Psoas muscle (tissue), 8 donors: ENCODE results near the gene PDLIM1. TPM values are rescaled to one million over a fixed set of nuclear protein-coding genes. Genes with fewer than 3 reads are reported as not detected.
A peak's percentile ranks its signal among the peaks of the same experiment; 100 is the strongest.

Experiments used
- ATAC-seq, 4 donors: fragments of 200-7000 bp; cut with Tn5 transposase; one replicate each; pipeline ENCODE4 v1.9.1; 2020; ENCODE audit warnings: moderate library complexity in 3 of 4, mild to moderate bottlenecking in 2 of 4
- DNase-seq, 2 donors: peaks; one replicate each; pipeline ENCODE4 v3.0.0-alpha.2; 2020
- H3K27ac ChIP-seq: fragments of 200-600 bp; one replicate; pipeline ENCODE4 v1.8.0; 2022
- H3K27me3 ChIP-seq, 3 donors: fragments of 200-600 bp in 1 of 3; one replicate each; pipeline versions ENCODE4 v1.6.1 to v1.8.0; 2013 to 2022; ENCODE audit warnings: low read length in 2 of 3, mild to moderate bottlenecking in 2 of 3, moderate library complexity in 1 of 3; ENCODE audit not compliant: insufficient read depth in 3 of 3
- H3K36me3 ChIP-seq, 2 donors: fragments of 200-600 bp in 1 of 2; one replicate each; pipeline versions ENCODE4 v1.6.1 to v1.8.0; 2013 to 2022; ENCODE audit warnings: low read depth in 1 of 2, mild to moderate bottlenecking in 1 of 2, moderate library complexity in 1 of 2; ENCODE audit not compliant: insufficient read depth in 1 of 2
- H3K4me1 ChIP-seq: fragments of 200-600 bp; one replicate; pipeline ENCODE4 v1.8.0; 2022
- H3K4me3 ChIP-seq: fragments of 200-600 bp; one replicate; pipeline ENCODE4 v1.8.0; 2022; ENCODE audit warnings: mild to moderate bottlenecking
- H3K9me3 ChIP-seq: fragments of 200-600 bp; one replicate; pipeline ENCODE4 v1.8.0; 2022
- WGBS, 3 donors: extraction: QIAGEN DNeasy Blood & Tissue Kit; methylation state at CpG; one replicate each; pipeline versions ENCODE4 v1.1.6 to v1.1.7; 2013; 5-methylcytosine and 5-hydroxymethylcytosine counted together
- intact Hi-C, 2 donors: fragments of 100-400 bp; cut with DNase I; formaldehyde crosslinking; loops; one replicate each; pipeline versions ENCODE4 v1.11.0 to v1.14.2; 2022
- polyA plus RNA-seq, 3 donors: library from polyadenylated mRNA; stranded (reverse); fragments of 200-250 nt; gene quantifications; one replicate each; pipeline ENCODE4 v1.2.3, GENCODE V29; 2013
- total RNA-seq, 4 donors: library from RNA; stranded (reverse); fragmentation: NEBNext Ultra II Directional in 2 of 4; extraction: Animal tissue kit (Norgen Biotek cat#: 25700) in 2 of 4; gene quantifications; one replicate each; pipeline versions ENCODE4 v1.2.1 to v1.2.4, GENCODE V29; 2021 to 2023
- TF ChIP-seq, protein P1 (sequence below): fragments of 200-600 bp; IDR thresholded peaks from one replicate; pipeline ENCODE4 v1.8.0; 2022; ENCODE audit warnings: antibody characterized with exemption
- donor health status: healthy with polysubstance abuse.
- donor health status: DM: no; HTN: no; CAD: no; lungs with moderate emphysema.
- donor health status: Bipolar disorder and iron deficiency.
- donor health status: healthy.
- donor health status: DM: yes; HTN: yes; CAD: no.
- donor health status: DM: no; HTN: no; CAD: no.
- donor health status: DM: no; HTN: no; CAD: no.
- donor health status: DM: yes; HTN: yes; CAD: no.

The PDLIM1 gene
- total and polyA plus RNA-seq, 7 donors, result 97.3 to 504 (median 325) TPM

DNA sequence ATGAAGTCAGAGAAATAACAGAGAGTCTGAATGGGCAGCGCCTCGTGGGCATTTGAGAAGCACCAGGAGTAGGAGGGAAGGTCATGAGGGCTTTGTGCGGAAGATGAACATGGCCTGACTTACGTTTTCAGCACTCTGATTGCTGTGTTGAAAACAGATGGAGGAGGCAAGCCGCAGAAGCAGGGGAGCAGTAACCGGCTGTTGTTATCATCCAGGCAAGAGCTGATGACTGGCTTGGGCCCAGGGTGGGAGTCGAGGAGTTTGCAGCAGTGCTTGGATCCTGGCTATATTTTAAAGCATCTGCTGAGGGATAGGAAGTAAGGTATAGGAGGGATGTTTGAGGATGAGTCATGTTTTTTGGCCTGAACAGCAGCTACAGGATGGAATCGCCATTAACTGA, 12.7 kb upstream of the PDLIM1 start:
- Histone ChIP-seq H3K4me1 (peaks cover 5% of the 10 kb centered on the region), H3K9me3 (no peaks in the 10 kb centered on the region), H3K36me3 (no peaks in the 10 kb centered on the region), H3K27ac (no peak overlapping the region), H3K4me3 (no peak overlapping the region), H3K27me3 (no peaks in the 10 kb centered on the region)
- TF ChIP-seq, protein P1, sequence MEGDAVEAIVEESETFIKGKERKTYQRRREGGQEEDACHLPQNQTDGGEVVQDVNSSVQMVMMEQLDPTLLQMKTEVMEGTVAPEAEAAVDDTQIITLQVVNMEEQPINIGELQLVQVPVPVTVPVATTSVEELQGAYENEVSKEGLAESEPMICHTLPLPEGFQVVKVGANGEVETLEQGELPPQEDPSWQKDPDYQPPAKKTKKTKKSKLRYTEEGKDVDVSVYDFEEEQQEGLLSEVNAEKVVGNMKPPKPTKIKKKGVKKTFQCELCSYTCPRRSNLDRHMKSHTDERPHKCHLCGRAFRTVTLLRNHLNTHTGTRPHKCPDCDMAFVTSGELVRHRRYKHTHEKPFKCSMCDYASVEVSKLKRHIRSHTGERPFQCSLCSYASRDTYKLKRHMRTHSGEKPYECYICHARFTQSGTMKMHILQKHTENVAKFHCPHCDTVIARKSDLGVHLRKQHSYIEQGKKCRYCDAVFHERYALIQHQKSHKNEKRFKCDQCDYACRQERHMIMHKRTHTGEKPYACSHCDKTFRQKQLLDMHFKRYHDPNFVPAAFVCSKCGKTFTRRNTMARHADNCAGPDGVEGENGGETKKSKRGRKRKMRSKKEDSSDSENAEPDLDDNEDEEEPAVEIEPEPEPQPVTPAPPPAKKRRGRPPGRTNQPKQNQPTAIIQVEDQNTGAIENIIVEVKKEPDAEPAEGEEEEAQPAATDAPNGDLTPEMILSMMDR, result no peak
- DNase-seq (no peak), ATAC-seq (no peak)
- 69 to 72% (median 71%) methylated on average over 8 of the region's 8 CpGs for WGBS, 3 donors
- intact Hi-C loops, result no loop called here

DNA sequence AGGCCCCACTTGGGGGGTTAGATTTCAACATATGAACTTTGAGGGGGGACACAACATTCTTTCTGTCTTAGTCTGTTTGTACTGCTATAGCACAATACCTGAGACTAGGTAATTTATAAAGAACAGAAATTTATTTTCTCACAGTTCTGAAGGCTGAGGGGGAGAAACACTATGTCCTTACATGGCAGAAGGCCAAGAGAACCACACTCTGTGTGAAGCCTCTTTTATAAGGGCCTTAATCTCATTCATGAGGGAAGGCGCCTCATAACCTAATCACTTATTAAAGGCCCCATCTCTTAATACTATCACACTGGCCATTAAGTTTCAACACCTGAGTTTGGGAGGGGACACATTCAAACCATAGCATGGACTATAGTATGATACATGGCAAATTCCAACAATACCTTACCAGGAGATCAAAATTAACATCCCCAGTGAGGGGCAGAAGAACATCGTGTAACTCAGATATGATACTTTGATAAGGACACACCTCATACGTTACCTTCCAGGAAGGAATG, 9.3 kb upstream of the PDLIM1 start:
- TF ChIP-seq, protein P1, result no peak
- peaks cover under 1% of the 10 kb centered on the region for H3K4me1 ChIP-seq
- H3K36me3 ChIP-seq, result no peaks in the 10 kb centered on the region
- H3K27me3 ChIP-seq, result no peaks in the 10 kb centered on the region
- DNase-seq, result no peak
- intact Hi-C loops, result no loop called here
- no peak overlapping the region for H3K27ac ChIP-seq
- ATAC-seq, result no peak
- WGBS, 3 donors, result 89 to 91% (median 90%) methylated on average over 3 of the region's 3 CpGs
- H3K9me3 ChIP-seq, result no peaks in the 10 kb centered on the region
- no peak overlapping the region for H3K4me3 ChIP-seq

DNA sequence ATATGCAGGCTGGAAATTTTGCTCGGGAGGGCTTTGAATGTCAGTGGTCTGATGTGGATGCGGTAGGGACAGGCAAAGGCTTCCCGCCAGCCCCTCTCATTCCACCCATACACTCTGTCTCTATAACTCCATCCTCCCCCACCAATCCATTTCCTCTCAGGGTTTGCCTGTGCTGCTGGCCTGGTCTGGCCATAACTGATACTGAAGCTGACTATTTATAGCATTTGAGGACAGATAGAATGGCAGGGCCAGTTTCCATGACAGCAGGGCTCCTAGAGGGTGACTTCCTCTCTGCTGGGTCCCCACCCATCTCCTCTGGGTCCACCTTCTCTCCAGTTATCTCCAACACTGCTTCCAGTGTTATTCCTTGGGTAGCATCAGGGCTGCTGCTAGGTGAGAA, 6.6 kb upstream of the PDLIM1 start:
- H3K36me3 ChIP-seq, result no peaks in the 10 kb centered on the region
- TF ChIP-seq, protein P1, result no peak
- H3K4me1 ChIP-seq, result peaks cover 5% of the 10 kb centered on the region
- intact Hi-C loops, result no loop called here
- no peaks in the 10 kb centered on the region for H3K9me3 ChIP-seq
- 88 to 97% (median 95%) methylated on average over 3 of the region's 3 CpGs for WGBS, 3 donors
- ATAC-seq (no peak), DNase-seq (no peak)
- H3K4me3 ChIP-seq, result no peak overlapping the region
- H3K27ac ChIP-seq, result no peak overlapping the region
- H3K27me3 ChIP-seq, result no peaks in the 10 kb centered on the region

DNA sequence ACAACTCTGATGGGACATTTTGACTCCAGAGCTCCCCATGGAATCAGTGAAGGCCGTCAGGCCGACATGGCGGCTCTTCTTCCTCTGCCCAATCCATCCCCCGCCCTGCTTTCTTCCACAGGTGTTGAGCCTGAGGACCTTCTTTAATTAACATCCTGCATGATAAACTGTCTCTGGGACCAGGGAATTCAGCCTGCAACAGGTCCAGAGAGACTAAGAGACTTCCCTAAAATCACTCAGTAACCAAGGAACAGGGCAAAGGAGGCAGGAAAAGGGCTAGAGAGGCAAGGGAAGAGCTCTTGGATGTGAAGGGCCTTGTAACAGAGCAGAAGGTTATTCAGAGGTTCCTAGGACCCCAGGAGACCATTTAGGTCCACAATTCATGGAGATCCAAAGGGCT, 6.0 kb upstream of the PDLIM1 start:
- TF ChIP-seq, protein P1, result no peak
- ATAC-seq (no peak), DNase-seq (no peak)
- intact Hi-C loops, result no loop called here
- Histone ChIP-seq H3K4me3 (no peak overlapping the region), H3K4me1 (peaks cover 5% of the 10 kb centered on the region), H3K9me3 (no peaks in the 10 kb centered on the region), H3K36me3 (no peaks in the 10 kb centered on the region), H3K27ac (no peak overlapping the region), H3K27me3 (no peaks in the 10 kb centered on the region)
- WGBS, 3 donors, result 93 to 100% (median 95%) methylated on average over 4 of the region's 4 CpGs

DNA sequence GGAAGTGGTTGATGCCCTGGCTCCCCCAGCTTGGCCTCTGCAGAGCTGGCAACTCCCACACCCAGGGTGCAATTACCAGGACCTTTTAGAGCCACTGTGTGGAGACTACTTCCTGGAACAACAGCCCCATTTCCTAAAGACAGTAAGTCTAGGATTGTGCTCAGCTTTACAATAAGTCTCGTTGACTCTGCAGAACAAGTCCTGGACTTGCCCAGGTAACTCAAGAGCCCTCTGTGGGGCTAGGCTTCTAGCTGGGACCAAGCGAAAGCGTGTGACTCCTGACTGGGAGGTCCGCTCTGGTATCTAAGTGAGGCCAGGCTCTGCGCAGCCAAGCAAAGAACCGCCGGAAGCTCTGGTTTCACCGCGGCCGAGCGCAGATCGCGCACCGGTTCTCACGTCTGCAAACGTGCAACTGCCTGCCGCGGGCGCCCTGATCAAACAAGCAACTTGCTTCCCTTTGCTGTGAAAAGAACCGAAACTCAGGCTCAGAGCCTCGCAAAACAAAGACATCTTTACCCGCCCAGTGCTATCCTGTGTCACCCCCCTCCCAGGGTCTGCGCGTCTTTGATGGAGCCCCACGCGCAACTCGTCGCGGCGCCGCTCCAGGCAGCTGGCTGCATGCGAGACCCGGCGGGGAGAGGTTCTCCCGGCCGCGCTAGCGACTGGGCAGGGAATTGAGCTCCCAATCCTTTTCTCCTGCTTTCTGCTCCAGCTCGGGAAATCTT, 4.4 kb upstream of the PDLIM1 start:
- ATAC-seq (peak; percentile 21 to 54 (median 36)), DNase-seq (peak; percentile 37 to 77)
- Histone ChIP-seq H3K4me1 (peaks cover 5% of the 10 kb centered on the region), H3K9me3 (no peaks in the 10 kb centered on the region), H3K27ac (peak overlapping the region; percentile 55), H3K4me3 (peak overlapping the region; percentile 60), H3K36me3 (no peaks in the 10 kb centered on the region), H3K27me3 (no peaks in the 10 kb centered on the region)
- TF ChIP-seq, protein P1, result no peak
- intact Hi-C loops, result no loop called here
- WGBS, 3 donors, result 2 to 4% (median 3%) methylated on average over 39 of the region's 39 CpGs
